GM19099 (cell line): Measurements from ENCODE around the gene FOXF2.

ENCODE experiments used
- POLR2A ChIP-seq: IDR thresholded peaks from 3 replicates; pipeline ENCODE4 v1.6.1; 2011; ENCODE audit warnings: low read depth; ENCODE audit not compliant: insufficient read length; ENCODE audit errors: extremely low read depth

The FOXF2 gene

DNA sequence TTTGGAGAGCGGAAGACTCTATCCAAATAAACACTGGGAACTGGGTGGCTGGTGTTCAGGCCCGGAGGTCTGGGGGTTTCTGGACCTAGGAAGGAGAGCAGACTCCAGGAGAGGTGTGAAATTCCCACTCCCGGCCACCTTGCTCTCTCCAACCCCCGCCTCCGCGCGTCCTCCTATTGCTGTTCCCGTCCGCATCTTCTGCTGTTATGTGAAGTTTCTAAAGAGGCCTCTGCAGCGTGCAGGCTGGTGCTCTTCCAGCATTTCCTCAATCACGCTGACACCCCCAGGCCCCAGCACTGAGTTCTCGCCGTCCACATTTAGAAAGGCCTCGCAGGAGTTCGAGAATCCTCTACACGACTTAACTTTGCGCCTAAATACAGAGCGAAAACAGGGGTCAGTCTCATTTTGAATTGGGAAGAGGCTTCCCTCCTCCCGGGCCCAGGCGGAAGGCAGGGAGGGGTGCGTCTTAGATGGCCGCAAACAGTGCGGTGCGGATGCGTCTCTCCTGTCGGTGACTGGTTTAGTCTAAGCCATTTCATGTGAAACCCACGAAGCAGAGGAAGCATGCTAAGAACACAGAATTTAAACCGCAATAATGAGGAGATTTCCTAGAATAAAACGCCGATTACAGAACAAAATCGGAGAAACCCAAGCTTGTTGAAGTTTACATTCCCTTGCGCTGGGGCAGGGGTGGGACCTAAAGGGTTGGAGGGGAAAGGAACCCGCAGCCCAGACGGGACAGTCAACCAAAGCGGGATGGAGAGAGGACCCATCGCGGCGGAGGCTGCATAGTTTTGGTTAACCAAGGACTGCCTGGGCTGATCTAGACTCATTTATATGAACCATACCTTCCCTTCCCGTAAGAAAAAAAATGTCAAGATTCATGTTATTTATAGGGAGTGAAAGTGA is 4.0 kb upstream of the FOXF2 start:
- no peak for TF ChIP-seq POLR2A

DNA sequence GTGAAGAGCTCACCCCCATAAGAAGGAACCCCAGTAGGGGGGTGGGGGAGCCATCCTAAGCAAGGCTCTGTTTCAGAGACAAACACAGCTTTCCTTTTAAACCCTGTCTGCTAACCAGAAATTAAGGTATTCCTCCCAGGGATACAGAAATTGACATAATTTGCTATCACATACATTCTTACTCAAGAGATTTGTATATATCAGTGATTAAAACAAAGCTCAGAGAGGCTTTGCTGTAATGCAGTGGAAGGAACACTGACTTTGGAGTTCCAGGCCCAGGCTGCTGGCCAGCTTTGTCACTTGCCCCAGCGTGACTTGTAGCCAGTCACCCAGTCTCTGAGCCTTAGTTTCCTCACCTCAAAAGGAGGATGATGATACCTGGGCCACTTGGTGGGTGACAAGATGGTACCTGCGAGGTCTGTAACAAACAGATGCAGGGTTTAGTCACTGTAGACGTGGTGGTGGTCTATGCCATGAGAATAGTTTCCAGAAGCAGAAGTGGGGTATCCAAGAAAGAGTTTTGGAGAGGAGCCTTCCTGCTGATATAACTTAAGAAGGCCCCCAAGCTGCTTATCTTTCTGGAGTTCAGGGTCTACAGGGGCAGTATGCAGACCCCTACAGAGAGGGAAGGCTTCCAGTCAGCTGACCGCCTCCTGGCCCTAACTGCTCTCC is 3.2 kb upstream of the FOXF2 start:
- TF ChIP-seq POLR2A: no peak

DNA sequence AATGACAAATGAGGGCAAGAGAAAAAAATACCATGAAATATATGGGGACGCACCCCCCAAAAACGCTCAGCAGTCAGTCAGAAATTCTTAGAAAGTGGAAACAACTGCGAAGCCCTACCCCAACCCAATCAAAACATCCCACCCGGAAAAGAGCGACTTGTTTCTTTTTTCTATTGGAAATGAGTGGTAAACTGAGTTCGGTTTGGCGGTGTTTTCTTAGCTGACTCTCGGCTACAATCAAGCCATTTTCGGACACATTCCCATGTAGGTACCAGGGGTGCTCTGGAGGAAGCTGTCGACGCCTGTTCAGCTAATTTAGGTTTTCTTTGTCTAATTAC is 1.9 kb upstream of the FOXF2 start:
- TF ChIP-seq POLR2A: no peak

DNA sequence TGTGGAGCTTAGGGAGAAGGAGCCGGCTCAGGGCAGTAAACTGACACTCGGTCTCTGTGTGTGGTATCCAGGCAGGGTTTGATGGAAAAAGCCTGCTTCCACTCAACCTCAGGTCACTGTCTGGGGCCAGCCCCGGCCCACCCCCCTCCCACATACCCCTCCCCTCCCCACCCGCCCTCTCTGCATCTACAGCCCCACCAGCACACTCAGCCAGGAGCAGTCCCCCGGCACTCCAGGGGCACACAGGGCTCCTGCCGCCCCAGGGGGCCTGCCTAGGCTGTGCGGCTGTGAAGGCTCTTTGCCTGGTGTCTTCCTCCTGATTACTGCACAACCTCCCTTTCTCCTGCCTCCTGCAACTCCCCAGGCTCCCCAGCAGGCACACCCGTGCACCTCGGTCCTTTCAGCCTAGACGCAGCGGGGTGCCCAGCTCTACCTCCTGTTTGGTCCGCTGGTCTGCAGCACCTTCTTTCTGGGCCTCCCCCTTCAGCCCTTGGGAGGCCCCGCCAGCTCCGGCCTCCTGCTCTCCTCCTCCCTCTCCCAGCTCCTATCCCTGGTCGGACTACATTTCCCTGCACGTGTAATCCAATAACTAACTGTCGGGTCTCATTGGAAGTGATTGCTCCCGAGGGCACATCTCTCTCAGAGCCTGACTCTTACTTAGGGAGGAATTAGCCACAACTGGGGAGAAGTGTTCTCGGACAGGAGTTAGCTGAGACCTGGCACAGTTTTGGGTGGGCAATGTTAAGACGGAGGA is 1.3 kb upstream of the FOXF2 start:
- no peak for TF ChIP-seq POLR2A

DNA sequence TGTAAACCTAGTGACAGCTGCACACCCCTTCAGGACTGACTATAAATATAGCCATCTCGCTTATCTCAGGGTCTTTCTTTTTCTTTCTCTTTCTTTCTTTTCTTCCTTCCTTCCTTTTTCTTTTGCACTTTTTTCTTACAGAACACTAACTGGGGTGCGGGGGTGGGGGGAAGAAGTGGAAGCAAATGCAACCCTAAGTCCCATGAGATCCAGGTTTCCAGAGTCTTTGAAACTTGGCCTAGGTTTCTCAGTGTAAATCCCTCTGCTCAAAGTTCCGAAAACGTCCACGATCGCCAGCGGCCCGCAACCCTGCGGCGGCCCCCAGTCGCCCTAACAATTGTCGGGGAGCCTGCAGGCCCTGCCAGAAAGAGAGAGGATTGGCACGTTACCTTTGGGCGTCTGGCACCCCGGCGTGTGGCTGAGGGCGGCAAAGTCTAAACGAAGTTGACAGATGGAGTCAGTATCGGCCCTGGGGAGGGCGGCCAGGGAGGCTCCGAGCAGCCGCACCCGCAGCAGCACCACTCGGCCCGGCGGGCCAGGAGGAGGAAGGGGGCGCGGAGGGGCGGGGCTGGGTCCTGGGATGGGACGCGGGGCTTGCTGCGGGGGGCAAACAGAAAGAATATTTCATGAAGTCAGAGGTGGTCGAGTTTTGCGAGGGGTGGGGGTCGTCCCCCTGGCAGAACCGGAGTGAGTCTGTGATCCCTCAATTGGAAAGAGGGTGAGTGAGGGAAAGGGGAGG is 577 bp upstream of the FOXF2 start:
- no peak for TF ChIP-seq POLR2A

DNA sequence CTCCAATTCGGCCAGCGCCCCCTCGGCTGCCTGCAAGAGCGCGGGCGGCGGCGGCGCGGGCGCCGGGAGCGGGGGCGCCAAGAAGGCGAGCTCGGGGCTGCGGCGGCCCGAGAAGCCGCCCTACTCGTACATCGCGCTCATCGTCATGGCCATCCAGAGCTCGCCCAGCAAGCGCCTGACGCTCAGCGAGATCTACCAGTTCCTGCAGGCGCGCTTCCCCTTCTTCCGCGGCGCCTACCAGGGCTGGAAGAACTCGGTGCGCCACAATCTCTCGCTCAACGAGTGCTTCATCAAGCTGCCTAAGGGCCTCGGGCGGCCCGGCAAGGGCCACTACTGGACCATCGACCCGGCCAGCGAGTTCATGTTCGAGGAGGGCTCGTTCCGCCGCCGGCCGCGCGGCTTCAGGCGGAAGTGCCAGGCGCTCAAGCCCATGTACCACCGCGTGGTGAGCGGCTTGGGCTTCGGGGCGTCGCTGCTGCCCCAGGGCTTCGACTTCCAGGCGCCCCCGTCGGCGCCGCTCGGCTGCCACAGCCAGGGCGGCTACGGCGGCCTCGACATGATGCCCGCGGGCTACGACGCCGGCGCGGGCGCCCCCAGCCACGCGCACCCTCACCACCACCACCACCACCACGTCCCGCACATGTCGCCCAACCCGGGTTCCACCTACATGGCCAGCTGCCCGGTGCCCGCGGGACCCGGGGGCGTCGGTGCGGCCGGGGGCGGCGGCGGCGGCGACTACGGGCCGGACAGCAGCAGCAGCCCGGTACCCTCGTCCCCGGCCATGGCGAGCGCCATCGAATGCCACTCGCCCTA is 963 bp downstream of the FOXF2 start:
- TF ChIP-seq POLR2A: no peak

DNA sequence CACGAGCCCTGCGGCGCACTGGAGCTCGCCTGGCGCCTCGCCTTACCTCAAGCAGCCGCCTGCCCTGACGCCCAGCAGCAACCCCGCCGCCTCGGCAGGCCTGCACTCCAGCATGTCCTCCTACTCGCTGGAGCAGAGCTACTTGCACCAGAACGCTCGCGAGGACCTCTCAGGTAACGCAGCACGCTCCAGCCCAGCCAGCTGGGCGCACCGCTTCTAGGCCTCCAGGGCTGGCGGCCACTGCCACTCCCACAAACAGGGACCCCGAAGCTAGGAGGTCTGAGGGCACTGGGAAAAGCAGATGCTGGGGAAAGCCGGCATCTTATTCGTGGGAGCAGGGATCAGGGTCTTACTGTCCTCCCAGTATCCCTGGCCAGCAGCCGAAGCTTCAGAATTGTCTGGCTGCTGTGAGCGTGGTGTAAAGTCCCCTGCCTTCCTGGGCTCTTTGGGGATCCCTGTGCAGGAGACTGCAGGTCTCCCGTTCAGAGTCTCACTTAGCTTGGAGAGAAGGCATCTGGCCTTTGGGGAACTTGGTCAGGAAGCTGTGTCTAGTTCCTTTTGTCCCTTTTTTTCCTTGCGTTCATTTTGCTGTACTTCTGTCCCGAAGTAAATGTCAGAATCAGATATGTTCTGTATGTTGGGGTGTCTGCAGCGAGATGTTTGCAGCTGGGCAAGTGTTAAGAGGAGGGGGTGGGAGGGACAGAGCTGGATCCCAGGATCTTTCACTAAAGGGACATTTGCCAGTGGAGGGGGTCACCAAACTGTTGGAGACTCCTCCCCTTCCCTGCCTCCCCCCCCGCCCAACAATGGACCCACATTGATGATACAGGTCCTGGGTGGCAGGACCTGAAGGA is 1.8 kb downstream of the FOXF2 start:
- TF ChIP-seq POLR2A: no peak

DNA sequence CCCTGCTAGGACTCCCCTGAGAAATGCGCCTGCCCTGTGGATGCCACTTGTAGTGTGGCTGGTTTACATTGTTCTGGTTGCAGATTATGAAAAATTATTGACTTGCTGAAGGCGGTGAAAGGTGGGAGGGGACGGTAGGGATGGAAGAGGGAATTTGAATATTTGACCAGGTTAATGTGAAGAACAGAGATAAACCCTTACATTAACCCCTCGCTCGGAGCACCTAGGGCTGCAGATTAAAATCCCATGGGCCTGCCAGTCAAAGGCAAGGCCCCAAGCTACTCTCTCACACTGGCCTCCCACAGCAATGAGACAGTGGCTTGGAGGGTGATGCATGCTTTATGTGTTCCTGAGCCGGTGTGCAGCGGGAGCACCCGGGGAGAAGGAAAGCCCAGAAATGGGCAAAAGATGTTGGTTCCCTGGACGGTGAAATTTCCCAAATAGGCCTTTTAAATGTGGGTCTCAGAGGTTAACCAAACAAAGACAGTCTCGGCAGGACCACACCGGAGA is 2.5 kb downstream of the FOXF2 start:
- no peak for TF ChIP-seq POLR2A

DNA sequence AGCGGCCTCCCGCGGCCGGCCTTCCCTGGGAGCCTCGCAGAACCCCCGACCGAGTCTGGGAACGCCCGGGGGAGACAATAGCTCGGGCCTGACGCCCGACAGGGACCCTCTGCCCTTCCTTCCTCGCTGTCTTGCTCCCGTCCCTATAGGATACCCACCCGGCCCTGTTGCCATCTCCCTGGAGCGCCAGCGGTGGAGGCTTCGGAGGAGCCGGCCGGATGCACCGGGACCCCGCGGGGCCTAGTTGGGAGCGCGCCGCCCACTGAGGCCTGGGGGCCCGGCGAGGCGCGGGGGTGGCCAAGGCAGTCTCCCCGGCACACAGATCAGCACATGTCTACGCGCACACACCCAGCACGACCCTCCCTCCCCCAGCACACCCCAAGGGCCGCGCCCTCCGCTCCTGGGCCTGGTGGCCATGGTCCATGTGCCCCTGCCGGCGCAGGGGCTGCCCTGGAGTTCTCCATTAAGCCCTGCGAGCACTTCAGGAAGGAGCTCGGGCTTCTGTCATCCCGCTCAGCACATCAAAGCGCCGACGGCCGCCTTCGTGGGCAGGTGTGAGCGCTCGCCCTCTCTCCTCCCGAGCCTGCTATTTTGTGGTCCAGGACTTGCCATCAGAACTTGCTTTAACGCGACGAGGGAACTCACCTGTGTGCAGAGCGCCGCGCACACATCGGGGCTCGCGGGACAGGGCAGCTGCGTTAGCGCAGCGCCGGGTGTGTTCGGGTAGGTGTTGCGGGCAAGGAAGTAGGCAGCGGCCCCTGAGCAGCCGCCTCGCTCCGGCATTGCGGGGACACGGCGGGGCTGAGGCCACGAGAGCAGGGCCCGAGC is 3.7 kb downstream of the FOXF2 start:
- TF ChIP-seq POLR2A: no peak

DNA sequence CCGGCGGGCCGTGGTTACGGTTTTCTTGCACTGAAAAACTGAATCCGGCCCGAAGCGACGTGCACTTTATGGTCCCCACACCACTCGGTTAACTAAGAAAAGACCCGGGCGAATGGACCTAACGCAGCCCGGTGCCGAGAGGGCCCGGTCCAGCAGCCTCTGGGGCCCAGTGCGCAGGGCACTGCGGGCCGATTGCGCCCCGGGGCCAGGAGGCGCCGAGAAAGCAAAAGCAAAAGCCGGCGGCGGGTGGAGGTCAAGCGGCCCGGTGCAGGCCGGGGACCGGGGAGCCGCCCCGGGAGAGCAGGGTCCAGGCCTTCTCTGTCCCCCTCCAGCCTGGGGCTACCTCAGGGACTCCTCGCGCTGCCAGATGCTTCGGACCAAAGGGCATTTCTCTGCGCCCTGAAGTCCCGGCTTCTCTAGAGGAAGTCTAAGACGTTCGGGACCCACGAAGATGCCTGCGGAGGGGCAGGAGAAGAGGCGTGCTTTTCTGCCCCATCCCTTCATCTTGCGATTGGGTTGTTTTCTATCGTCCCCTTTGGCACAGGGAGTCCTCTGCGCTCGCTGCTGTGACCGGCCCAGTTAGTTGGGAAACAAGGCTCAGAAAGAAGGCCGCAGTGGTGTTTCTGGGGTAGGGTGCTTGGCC is 4.4 kb downstream of the FOXF2 start:
- TF ChIP-seq POLR2A: no peak

DNA sequence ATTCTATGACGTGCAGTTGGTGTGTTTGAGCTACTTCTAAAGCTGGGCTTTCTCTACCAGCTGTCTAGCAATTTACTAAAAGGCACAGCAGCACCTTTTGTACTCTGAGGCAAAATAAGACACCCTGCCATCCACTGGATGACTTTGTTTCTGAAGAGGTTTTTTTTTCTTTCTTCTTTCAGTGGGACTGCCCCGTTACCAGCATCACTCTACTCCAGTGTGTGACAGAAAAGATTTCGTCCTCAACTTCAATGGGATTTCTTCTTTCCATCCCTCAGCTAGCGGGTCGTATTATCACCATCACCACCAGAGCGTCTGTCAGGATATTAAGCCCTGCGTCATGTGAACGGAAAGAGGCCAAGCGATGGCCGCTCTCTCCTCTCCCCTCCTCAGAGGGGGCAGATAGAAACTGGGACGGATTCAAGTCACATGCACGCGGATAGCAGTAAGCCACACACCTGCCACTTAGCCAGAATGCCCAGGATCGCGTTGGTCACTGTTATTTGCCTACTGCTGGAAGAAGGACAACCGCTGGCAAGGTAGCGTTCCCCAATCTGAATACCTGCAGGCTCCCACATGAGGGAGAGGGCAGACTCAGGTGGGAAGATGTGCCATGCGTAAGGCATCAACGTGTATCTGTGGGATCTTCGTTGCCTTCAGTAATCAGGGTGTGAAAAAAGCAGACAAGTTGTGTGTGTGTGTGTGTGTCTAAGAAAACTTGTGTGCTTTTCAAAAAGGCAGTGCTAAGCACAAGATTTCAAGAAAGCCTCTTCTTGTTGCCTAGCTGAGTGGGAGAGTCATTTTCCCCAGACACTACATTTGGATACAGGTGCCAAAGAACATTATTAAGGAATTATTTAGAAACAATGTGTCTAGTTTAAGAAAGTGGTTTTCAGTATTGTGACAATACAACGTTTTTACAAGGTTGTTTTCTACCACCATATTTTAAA is 5.4 kb downstream of the FOXF2 start:
- TF ChIP-seq POLR2A: no peak
